ENCODE data around the gene SAPCD2. TPM values are rescaled to one million over a fixed set of nuclear protein-coding genes. Genes with fewer than 3 reads are reported as not detected.

SAPCD2 gene
- polyA plus RNA-seq, 3 donors = 0.03 to 3.1 (median 1.7) TPM

- Mint-ChIP-seq H3K9me3 (peaks cover 0 to 3% (median 0%) of the 10 kb centered on the region in 7 donors), H3K36me3 (peaks cover 13 to 36% of the 10 kb centered on the region in 2 donors), H3K27me3 (ENCODE audit: low read depth in 3 of 3) (peaks cover 3 to 7% (median 6%) of the 10 kb centered on the region in 3 donors), H3K4me3 (peak overlapping the region; percentile 37 to 59), H3K27ac (peak overlapping the region in 1 of 7 donors; percentile 68), H3K4me1 (peaks cover 12% of the 10 kb centered on the region)
- H3K4me1 ChIP-seq (ENCODE audit: control insufficient read depth in 1 of 2, insufficient read depth in 2 of 2, low read length in 2 of 2) = peaks cover 15 to 17% of the 10 kb centered on the region in 2 donors
- H3K36me3 ChIP-seq (replicated peaks in 1 of 2; ENCODE audit: control insufficient read depth in 1 of 2, insufficient read depth in 2 of 2, low read length in 2 of 2) = peaks cover 38 to 44% of the 10 kb centered on the region in 2 donors
- H3K9ac ChIP-seq (ENCODE audit: insufficient read depth, low read length, poor library complexity, severe bottlenecking) = no peak overlapping the region
- peak in 2 of 3 donors; percentile 12 to 35 for DNase-seq
- H3K4me3 ChIP-seq (replicated peaks in 1 of 3; ENCODE audit: low read depth in 2 of 3, low read length in 3 of 3) = no peak overlapping the region
- no peak overlapping the region for H2AFZ ChIP-seq (ENCODE audit: insufficient read depth, low read depth, low read length, poor library complexity, severe bottlenecking)
- H4K20me1 ChIP-seq (ENCODE audit: insufficient read depth, low read length) = peaks cover 19% of the 10 kb centered on the region
- H3K9me3 ChIP-seq (replicated peaks in 1 of 2; ENCODE audit: control insufficient read depth in 1 of 2, insufficient read depth in 1 of 2, low read length in 2 of 2) = no peaks in the 10 kb centered on the region
- intact Hi-C loops (cut with micrococcal nuclease) = no loop called here
- no peak overlapping the region for H3K27ac ChIP-seq (ENCODE audit: low read depth in 1 of 2, low read length in 2 of 2)
- peak overlapping the region; percentile 85 for H3K4me2 ChIP-seq (replicated peaks; ENCODE audit: extremely low read depth, low read length, poor library complexity, severe bottlenecking)
- no peaks in the 10 kb centered on the region for H3K79me2 ChIP-seq (ENCODE audit: insufficient read depth, low read length)
- peaks cover 0 to 3% of the 10 kb centered on the region in 2 donors for H3K27me3 ChIP-seq (ENCODE audit: control insufficient read depth in 2 of 2, insufficient read depth in 2 of 2, low read length in 2 of 2)
- TF ChIP-seq CTCF (IDR thresholded peaks at IDR 0.05) = no peak
- WGBS (ENCODE audit: insufficient coverage) = 22% methylated on average over 30 of the region's 66 CpGs
Observed at GRCh38 chr9:137113385-137114159, 43.2 kb upstream of the SAPCD2 start.

GRCh38 chr9:137112564-137113384 lies 42.4 kb upstream of the SAPCD2 start:
- WGBS (ENCODE audit: insufficient coverage) = 96% methylated on average over 40 of the region's 42 CpGs
- no peak overlapping the region for H3K4me2 ChIP-seq (replicated peaks; ENCODE audit: extremely low read depth, low read length, poor library complexity, severe bottlenecking)
- intact Hi-C loops (cut with micrococcal nuclease) = no loop called here
- H4K20me1 ChIP-seq (ENCODE audit: insufficient read depth, low read length) = peaks cover 23% of the 10 kb centered on the region
- H3K4me3 ChIP-seq (replicated peaks in 1 of 3; ENCODE audit: low read depth in 2 of 3, low read length in 3 of 3) = no peak overlapping the region
- no peak overlapping the region for H2AFZ ChIP-seq (ENCODE audit: insufficient read depth, low read depth, low read length, poor library complexity, severe bottlenecking)
- H3K27ac Mint-ChIP-seq = peak overlapping the region in 1 of 7 donors; percentile 68
- peaks cover 0 to 3% (median 0%) of the 10 kb centered on the region in 7 donors for H3K9me3 Mint-ChIP-seq
- H3K36me3 ChIP-seq (replicated peaks in 1 of 2; ENCODE audit: control insufficient read depth in 1 of 2, insufficient read depth in 2 of 2, low read length in 2 of 2) = peaks cover 42 to 52% of the 10 kb centered on the region in 2 donors
- peak overlapping the region; percentile 30 to 37 for H3K4me3 Mint-ChIP-seq
- no peak for DNase-seq
- peaks cover 3 to 7% (median 6%) of the 10 kb centered on the region in 3 donors for H3K27me3 Mint-ChIP-seq (ENCODE audit: low read depth in 3 of 3)
- peaks cover 10 to 17% of the 10 kb centered on the region in 2 donors for H3K4me1 ChIP-seq (ENCODE audit: control insufficient read depth in 1 of 2, insufficient read depth in 2 of 2, low read length in 2 of 2)
- no peaks in the 10 kb centered on the region for H3K9me3 ChIP-seq (replicated peaks in 1 of 2; ENCODE audit: control insufficient read depth in 1 of 2, insufficient read depth in 1 of 2, low read length in 2 of 2)
- no peak overlapping the region for H3K27ac ChIP-seq (ENCODE audit: low read depth in 1 of 2, low read length in 2 of 2)
- TF ChIP-seq CTCF (IDR thresholded peaks at IDR 0.05) = no peak
- peaks cover 8% of the 10 kb centered on the region for H3K4me1 Mint-ChIP-seq
- no peaks in the 10 kb centered on the region for H3K79me2 ChIP-seq (ENCODE audit: insufficient read depth, low read length)
- H3K36me3 Mint-ChIP-seq = peaks cover 16 to 44% of the 10 kb centered on the region in 2 donors
- no peak overlapping the region for H3K9ac ChIP-seq (ENCODE audit: insufficient read depth, low read length, poor library complexity, severe bottlenecking)
- H3K27me3 ChIP-seq (ENCODE audit: control insufficient read depth in 2 of 2, insufficient read depth in 2 of 2, low read length in 2 of 2) = peaks cover 0 to 3% of the 10 kb centered on the region in 2 donors

All from CD14-positive monocyte (primary cell).